Measurements from ENCODE around the gene KLHL29.

The KLHL29 gene

GRCh38 chr2:23423062-23423872 lies 38.3 kb downstream of the KLHL29 start:
- no peak for DNase-seq

DNA sequence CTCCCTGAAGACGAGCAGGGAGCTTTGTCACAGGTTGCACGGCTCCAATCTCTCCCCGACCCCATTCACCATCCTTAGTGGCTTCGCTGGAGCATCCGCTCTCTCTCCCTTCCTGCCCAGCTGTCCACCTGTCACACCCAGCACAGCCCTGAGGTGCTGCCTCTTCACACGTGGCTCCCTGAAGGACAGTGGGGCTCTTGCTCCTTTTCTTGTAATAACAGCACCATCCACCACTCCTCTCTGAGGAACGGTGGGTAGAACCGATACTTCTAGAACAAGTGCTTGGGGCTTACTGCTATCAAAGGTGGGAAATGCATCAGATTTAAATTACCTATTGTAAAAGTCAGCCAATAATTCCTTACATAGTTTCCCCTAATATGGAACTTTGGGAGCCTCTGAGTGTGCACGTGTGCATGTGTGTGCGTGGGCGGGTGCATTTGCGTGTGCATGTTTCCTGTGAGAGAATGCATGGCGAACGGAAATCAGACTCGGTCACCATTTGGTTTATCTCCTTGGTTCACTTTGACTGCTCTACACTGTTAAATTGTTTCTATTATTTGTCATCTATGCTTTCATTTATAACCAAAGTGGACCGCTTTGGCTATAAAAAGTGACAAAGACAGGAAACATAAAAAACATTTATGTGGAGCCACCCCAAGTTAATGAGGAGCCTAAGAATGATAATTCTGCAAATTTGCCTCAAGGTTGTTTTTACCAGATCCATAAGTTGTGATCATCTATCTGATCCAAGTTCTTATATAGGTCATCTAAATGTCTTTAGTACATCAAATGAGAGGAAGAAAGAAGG lies 39.1 kb downstream of the KLHL29 start:
- DNase-seq, result no peak

- no peak for DNase-seq
These were observed 40.4 kb downstream of the KLHL29 start for GRCh38 chr2:23425338-23425871.

DNA sequence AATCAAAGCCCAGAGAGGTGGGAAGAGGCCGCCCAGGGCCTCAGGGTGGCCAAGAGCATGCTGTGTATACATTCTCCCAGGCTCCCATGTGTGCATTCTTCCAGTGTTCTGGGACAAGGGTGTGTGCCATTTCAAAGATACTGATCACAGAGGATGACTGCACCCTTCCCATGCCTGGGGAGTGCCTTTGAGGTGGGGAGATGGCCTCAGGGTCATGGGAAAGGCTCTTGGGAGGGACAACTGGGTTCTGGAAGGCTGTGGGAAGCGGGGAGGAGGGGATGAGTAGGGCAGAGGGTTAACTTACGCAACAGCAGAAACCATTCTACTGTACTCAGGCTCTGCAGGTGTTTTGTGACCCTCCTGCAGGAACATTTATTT lies 40.9 kb downstream of the KLHL29 start:
- no peak for DNase-seq

GRCh38 chr2:23426263-23426905 lies 41.4 kb downstream of the KLHL29 start:
- DNase-seq, result no peak

DNA sequence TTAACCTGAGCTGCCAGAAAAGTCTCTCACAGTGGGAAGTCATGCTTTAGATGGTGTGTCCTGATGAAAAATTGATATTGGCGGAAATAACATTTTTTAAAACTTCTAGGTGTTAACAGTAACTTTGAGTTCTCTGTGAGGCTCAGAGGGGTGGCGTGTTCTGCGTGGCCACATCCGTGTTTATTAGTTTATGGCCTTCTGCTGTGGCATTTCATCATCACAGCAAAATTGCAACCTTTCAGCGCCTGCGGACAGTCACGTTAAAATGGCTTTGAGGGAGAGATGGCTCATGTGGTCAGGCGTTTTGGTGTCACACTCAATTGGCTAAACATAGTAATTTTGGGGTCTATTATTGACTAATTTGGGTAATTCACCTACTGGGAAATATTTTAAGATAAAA lies 42.4 kb downstream of the KLHL29 start:
- DNase-seq, result no peak

DNA sequence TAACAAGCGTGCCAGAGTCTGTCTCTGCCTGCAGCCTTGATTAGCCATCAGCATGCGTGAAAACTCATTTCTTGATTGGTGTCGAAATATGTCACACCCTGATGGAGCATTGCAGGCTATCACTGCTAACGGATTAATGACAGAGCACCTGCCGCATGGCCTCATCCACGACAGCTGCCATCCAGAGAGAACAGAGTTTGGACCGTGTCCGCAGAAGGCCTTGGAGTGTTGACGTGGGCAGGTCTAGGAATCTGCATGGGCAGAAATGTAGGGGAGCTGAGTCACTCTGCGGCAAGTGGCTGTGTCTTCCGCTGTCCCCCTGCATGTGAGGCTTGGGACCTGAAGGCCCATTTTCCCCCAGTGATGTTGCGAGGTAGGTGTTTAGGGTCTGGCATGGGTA lies 43.0 kb downstream of the KLHL29 start:
- no peak for DNase-seq

GRCh38 chr2:23429036-23429435 lies 44.1 kb downstream of the KLHL29 start:
- no peak for DNase-seq

GRCh38 chr2:23430263-23430662 lies 45.3 kb downstream of the KLHL29 start:
- DNase-seq, result no peak

DNA sequence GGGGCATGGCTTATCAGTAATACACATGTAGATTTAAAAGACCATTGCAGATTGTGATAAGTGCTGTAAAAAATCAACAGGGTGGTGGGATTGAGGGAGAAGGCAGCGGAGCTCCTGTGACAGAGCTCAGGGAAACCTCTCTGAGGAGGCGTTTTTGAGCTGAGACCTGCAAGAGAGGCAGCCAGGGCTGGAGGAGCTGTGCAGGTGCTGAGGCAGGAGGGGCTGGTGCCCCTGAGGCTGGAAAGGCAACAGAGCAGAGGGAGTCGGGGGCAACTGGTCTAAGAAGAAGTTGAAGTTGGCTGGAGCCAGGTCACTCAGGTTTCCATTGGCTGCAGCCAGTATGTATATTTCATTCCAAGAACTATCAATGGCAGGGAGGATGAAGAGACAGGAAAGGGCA lies 47.6 kb downstream of the KLHL29 start:
- no peak for DNase-seq

- DNase-seq, result no peak
These were observed 48.3 kb downstream of the KLHL29 start for GRCh38 chr2:23433282-23433681.

GRCh38 chr2:23434721-23435121 lies 49.7 kb downstream of the KLHL29 start:
- no peak for DNase-seq

DNA sequence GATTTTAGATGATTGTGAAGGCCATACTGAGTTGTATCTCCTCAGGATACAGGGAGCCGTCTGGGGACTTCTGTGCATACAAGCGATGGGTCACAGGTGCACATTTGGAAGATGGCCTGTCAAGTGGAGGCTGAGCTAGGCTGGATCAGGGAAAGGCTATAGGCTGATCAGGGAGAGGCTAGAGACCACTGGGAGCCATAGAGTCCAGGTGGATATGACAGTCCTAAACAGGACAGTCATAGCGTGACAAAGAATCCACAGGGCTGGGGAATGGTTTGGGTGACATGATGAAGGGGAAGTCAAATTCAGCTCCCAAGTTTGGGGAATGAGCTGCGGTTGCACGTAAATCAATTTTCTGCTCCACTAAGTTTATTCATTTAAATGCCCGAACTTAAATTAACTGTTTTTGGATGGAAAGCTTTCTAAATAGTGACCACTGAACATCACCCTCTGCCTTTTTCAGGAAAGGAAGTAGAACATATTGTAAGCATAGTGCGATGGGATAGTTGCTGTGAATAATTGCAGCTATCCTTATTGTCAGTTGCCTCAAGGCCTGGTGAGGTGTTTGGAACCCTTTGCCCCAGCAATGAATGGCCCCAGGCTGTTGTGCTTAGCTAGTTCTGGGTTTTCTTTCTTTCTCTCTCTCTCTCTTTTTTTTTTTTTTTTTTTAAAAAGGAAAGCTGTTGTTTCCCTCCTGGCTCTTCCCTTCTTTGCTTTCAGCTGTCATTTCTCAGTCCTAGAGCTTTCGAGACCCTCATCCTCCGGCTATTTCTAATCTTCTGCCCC lies 50.5 kb downstream of the KLHL29 start:
- no peak for DNase-seq

- DNase-seq, result no peak
These were observed 51.5 kb downstream of the KLHL29 start for GRCh38 chr2:23436346-23437098.

GRCh38 chr2:23441414-23441813 lies 56.4 kb downstream of the KLHL29 start:
- no peak for DNase-seq

- no peak for DNase-seq
These were observed 60.5 kb downstream of the KLHL29 start for GRCh38 chr2:23445450-23445868.

- DNase-seq, result no peak
These were observed 61.9 kb downstream of the KLHL29 start for GRCh38 chr2:23446916-23447315.

DNA sequence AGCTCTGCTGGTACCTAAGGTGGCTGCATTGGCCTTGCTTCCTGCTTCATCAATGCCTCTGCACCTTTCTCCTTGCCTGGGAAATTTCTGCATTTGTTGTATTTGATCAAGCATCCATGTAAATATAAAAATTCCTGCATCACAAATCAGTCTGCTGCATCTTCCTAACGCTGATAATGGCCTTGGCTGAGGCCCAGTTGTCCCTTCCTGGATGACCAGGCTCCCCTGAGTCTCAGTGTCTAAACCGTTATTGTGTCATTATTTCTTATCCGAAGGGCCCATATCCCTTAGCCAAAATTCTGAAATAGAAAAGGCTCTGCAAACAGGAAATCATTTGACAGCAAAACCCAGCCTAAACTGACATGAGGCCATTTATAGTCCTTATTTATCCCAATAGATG lies 62.4 kb downstream of the KLHL29 start:
- no peak for DNase-seq

- DNase-seq, result no peak
These were observed 63.9 kb downstream of the KLHL29 start for GRCh38 chr2:23448906-23449305.

DNA sequence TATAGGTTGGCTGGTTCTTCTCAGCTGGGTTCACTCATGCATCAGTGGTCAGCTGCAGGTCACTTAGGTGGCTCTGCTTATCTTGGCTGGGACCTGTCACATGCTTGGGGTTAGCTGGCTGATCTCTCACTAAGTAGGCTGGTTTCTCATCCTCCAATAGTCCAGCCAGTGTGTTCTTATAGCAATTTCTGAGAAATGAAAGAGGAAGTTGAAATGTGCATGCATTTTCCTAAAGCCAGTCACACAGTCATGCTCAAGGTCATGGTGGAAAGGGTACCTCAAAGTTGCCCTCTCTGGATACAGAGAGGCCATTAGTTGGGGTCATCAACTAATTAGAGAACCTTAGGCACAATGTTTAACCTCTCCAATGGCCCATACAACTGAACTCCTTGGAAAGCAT lies 64.4 kb downstream of the KLHL29 start:
- no peak for DNase-seq

GRCh38 chr2:23449831-23450331 lies 64.9 kb downstream of the KLHL29 start:
- DNase-seq, result no peak

DNA sequence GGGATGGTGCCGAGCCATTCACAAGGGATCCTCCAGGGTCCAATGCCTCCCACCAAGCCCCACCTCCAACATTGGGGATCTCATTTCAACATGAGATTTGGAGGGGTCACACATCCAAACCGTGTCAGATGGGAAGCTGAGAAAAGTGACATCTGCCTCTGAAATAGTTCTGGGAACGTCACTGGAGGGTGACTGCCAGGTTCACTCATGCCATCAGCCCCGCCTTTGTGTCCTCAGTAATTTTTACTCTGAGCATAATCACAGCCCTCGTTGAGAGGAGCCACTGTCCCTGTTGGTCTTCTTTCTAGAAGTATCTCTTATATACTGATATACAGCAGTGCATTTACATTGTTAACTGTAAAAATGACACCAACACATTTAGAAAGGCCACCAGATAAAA lies 67.4 kb downstream of the KLHL29 start:
- no peak for DNase-seq

Measured in NCI-H2029 (cell line).